ENCODE data around the gene MAGOH.

MAGOH gene

DNA sequence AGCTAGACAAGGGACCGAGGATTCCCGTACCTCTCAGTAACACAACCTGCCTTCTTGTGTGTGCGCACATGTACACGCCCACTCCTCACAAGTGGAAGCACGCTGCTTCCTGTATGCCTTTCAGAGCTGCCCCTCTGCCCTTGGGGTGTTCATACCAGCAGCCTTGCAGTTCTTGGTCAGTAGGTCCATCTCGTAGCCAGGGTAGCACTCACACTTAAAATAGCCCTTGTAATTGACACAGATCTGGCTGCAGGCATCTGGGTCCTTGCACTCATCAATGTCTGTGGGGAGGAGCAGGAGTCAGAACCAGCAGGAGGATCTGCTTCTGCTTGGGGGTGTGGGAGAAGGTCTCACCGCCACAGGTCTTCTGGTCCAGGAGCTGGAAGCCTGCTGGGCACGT lies 32.6 kb upstream of the MAGOH start:
- DNase-seq (ENCODE audit: low spot score): no peak

DNA sequence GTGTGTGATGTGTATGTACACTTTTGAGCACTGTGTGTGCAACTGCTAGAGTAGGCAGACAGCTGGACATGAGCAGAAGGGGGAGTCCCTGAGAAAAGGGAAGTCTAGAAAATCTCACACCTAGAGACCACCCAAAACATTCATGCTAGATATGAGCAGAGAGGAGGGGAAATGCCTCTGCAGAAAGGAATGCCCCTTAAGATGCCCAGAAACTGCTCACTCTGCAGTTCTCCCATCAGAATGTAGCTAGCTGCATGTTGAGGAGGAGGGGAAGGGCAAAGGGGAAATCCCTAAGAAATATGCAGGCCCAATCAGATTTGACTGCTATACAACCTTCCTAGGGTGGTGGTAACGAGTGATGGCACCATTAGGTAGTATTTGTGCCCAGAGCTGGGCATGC lies 31.8 kb upstream of the MAGOH start:
- DNase-seq (ENCODE audit: low spot score): no peak

DNA sequence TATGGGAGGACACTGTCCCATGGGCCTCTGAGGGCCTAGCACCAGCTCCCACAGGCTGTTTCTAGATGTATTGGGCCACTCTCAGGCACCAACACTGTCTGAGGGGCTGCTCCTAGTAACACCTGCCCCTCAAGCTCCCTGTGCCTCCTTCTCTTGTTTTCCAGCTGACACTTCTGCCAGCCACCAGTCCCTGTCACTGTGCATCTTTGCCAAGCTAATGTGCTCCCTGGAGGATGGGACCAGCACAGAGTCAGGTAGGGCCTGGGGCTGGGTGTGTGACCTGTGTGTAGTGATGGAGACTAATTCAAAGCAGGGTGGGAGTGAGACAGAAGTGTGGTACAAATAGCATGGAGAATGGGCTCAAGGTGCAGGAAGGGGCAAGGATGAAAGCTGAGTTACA lies 29.4 kb upstream of the MAGOH start:
- no peak for DNase-seq (ENCODE audit: low spot score)

GRCh38 chr1:53266038-53266437 lies 27.7 kb upstream of the MAGOH start:
- no peak for DNase-seq (ENCODE audit: low spot score)

GRCh38 chr1:53265581-53265980 lies 27.3 kb upstream of the MAGOH start:
- DNase-seq (ENCODE audit: low spot score): no peak

DNA sequence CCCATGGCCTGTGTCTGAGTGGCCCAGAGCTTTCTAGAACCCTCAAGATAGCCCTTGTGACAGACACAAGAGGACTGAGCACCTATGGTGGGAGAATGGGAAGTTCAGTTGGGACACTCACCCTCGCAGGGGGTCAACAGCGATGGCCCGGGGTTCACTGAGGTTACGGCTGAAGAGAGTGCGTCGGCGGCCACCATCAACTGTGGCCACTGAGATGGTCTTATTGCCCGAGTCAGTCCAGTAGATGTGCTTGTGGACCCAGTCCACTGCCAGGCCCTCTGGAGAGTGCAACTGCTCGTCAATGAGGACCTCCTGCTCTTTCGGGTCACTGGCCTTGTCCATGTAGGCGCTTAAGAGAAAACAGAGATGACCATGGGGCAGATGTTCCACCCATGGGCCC lies 25.7 kb upstream of the MAGOH start:
- no peak for DNase-seq (ENCODE audit: low spot score)

DNA sequence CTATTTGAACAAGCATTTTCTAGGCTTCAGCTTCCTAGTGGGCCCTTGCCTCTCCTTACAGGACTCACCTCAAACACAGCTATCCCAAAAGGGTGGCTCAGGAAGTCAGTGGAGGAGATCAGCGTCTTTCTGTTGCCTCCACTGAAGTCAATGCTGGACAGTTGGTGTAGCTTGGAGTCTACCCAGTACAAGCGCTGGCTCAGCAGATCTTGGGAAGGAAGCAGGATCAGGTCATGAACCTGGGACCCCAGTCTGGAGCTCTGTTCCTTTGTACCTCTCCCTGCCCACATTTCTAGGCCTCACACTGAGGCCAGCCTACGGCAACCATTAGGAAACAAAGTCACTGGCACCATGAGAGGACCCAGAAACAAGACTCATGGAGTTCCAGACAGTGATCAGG lies 23.7 kb upstream of the MAGOH start:
- DNase-seq (ENCODE audit: low spot score): no peak

DNA sequence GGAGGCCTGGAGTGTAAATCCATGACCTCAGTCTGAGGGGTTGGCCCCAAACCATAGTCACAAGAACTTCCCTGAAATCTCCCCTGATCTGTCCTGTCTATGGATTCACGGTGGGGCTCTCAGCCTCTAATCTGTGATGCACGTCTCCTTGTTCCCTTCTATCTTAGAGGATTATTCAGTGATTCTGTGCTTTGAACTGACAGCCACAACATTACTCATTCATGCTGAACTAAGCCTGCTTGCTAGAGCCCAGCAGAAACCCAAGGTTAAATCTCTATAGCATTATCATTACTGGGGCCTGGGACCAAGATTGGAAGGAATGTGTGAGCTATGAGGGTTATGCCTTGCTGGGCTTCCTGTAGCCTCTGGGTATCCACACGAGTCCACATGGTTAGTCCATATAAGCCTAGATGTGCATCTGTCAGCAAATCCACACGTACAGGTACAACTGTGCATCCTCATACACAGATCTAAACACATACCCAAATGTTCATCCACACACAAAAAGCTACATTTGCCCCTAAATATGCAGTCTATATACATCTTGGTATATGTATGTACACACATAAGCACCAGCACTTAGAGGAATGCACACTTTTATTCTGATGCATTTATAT lies 22.4 kb upstream of the MAGOH start:
- no peak for DNase-seq (ENCODE audit: low spot score)

GRCh38 chr1:53259932-53260331 lies 21.6 kb upstream of the MAGOH start:
- DNase-seq (ENCODE audit: low spot score): no peak

DNA sequence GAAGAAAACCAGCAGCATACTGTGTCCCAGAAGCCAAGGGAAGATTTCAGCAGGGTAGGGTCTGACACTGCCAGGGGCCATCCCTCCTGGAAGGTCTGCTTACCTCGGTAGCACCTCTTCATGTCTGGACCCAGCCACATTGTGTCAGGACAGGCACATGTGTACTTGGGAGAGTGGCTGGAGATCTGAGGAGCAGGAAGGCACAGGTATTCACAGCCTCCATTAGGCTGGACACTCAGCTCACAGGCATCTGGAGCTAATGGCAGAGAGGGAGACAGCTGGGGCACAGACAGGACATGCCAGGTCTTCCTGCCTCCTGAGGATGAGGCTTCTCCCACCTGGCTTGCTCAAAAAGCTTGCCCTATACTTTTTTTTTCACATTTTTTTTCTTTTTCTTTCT lies 19.9 kb upstream of the MAGOH start:
- no peak for DNase-seq (ENCODE audit: low spot score)

DNA sequence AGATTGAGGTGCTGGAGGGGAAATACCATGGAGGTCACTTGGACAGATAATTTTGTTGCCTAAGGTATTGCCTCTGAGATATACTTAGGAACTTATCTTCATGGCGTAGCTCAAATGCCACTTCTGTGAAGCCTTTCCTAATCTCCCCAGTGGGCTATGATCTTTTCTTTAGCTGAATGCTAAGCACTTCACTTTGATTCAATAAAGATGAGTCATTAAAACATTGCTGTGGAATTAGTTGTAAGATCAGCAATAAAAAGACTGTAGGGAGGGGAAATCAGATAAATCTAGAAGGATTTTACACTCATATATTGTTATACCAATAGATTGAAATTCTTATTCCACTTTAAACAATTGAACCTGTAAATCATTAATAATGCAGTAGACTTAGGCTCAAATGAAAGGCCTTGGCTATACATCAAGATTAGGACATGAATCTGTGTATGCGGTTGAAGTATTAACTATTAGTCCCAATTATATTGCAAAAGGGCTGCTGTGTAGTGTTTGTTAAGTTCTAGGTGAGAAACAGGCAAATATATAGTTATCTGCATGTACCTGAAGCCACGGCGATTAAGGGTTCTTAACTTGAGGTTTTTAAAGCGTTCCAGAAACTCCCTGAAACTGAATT lies 19.2 kb upstream of the MAGOH start:
- DNase-seq (ENCODE audit: low spot score): no peak

- DNase-seq (ENCODE audit: low spot score): no peak
Observed at GRCh38 chr1:53256511-53257453, 18.5 kb upstream of the MAGOH start.

DNA sequence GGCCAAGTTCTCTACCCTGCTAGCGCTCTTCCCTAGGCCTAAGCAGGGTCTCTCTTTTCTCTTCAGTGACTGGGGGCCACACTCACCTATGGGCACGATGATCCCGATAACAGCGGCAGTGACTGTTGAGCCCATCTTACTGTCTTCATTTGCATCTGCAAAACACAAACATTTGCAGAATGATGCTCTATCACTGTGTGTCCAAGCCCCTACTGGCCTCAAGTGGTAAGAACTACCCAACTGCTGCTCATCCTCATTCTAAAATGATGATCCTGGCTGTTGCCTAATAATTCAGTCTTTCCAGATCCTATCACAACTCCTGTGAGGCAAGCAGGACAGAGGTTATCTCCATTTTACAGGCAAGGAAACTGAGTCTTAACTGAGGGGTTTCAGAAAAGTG lies 16.7 kb upstream of the MAGOH start:
- no peak for DNase-seq (ENCODE audit: low spot score)

GRCh38 chr1:53254011-53254640 lies 15.8 kb upstream of the MAGOH start:
- no peak for DNase-seq (ENCODE audit: low spot score)

- no peak for DNase-seq (ENCODE audit: low spot score)
Observed at GRCh38 chr1:53250325-53250724, 12.0 kb upstream of the MAGOH start.

- no peak for DNase-seq (ENCODE audit: low spot score)
Observed at GRCh38 chr1:53249706-53250105, 11.4 kb upstream of the MAGOH start.

- no peak for DNase-seq (ENCODE audit: low spot score)
Observed at GRCh38 chr1:53246261-53247134, 8.2 kb upstream of the MAGOH start.

DNA sequence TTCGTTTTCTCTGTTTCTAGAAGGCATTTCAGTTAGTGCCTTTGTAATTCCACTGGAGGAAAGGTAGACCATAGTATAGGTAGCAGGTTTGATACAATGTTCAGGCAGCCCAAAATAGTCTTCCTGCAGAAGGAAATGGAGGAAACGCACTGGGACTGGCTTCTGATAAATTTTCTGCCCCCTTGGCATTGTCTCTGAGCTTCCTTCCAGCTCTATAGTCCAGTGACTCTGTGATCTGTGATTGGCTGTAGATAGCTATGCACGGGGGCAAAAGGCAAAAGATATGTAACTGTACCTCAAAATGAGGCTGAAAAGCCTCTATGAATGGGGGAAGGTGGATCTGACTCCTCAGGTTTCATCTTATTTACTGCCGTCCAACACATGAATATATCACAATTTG lies 5.8 kb upstream of the MAGOH start:
- no peak for DNase-seq (ENCODE audit: low spot score)

DNA sequence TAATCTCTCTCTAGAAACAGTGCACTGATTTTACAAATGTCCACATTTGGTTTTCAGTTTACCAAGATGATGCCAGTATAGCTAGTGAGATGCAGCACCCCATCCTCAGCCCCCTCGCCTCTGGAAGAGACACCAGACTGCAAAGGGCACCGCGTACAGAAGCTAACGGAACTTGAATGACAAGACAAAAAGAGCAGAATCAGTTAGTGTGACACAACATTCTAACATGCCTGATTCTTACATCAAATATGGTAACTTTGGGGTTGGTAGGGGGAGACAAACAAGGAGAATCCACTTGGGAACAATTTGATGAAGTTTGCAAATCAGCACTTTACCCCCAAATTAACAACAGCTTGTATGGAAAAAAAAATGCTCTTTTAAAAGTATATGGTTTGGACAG lies 4.1 kb upstream of the MAGOH start:
- DNase-seq (ENCODE audit: low spot score): no peak

- DNase-seq (ENCODE audit: low spot score): no peak
Observed at GRCh38 chr1:53241828-53242227, 3.5 kb upstream of the MAGOH start.

DNA sequence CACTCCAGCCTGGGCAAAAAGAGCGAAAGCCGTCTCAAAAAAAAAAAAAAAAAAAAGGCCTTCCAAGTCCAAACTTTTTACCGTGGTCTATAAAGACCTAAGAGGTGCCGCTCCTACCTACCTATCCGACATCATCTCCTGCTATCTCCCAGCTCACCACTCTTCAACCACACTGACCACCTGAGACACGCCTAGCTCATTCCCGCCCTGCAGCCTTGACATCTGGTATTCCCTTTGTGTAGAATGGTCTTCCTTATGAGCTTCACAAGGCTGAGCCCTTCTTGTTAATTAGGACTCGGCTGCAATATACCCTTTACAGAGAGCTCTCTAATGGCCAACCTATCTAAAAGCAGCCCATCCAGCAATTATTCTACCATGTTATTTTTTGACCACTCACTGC lies 680 bp downstream of the MAGOH start:
- no peak for DNase-seq (ENCODE audit: low spot score)

GRCh38 chr1:53220962-53221286 lies 17.4 kb downstream of the MAGOH start:
- no peak for DNase-seq (ENCODE audit: low spot score)

Measured in CD4-positive, alpha-beta T cell treated with Interleukin-6 at 100 ng/mL for 8 hours (primary cell).